GM19324 (cell line): ENCODE data around the gene CIAO2A.
"Not testable (repeated sequence)": the region's sequence is repeated elsewhere in the genome, so short reads cannot be mapped to it uniquely, and the experiment has no call there.

ENCODE experiments used
- ATAC-seq: cut with Tn5 transposase; IDR thresholded peaks from one replicate; pipeline ENCODE4 v1.9.1; 2021; ENCODE audit warnings: mild to moderate bottlenecking, moderate library complexity; ENCODE audit not compliant: unreplicated experiment, low FRiP score

CIAO2A gene

GRCh38 chr15:64093627-64094417 is at the start of gene CIAO2A:
CIAO2A (minus strand) TSS chr15:64093838; CDS start chr15:64093768, 70 bp downstream.
- ATAC-seq, result peak; percentile 70

- no peak for ATAC-seq
Measured at GRCh38 chr15:64143276-64143675, 49.6 kb upstream of the CIAO2A start.

- no peak for ATAC-seq
Measured at GRCh38 chr15:64141798-64142512, 48.3 kb upstream of the CIAO2A start.

- ATAC-seq, result no peak
Measured at GRCh38 chr15:64138331-64138941, 44.8 kb upstream of the CIAO2A start.

- no peak for ATAC-seq
Measured at GRCh38 chr15:64137226-64137833, 43.7 kb upstream of the CIAO2A start.

DNA sequence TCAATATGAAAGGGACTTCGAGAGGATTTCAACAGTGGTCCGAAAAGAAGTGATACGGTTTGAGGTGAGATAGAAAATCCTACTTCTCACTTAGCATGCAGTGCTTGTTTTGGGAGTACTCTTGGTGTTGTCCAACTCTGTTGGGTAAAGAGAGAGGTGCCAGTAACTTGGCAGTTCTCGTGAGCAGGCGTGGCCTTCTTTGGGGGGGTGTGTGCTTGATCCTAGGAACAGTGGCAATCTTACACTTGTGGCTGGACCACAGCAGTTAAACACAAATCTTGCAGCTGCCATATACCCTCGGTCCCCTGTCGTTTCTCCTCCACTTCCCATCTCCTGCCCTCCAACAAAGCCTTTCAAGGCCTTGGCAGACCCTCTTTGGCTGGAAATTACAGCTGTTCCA is 42.7 kb upstream of the CIAO2A start:
- no peak for ATAC-seq

GRCh38 chr15:64134345-64134829 is 40.7 kb upstream of the CIAO2A start:
- ATAC-seq, result no peak

GRCh38 chr15:64133623-64134344 is 40.1 kb upstream of the CIAO2A start:
- no peak for ATAC-seq

DNA sequence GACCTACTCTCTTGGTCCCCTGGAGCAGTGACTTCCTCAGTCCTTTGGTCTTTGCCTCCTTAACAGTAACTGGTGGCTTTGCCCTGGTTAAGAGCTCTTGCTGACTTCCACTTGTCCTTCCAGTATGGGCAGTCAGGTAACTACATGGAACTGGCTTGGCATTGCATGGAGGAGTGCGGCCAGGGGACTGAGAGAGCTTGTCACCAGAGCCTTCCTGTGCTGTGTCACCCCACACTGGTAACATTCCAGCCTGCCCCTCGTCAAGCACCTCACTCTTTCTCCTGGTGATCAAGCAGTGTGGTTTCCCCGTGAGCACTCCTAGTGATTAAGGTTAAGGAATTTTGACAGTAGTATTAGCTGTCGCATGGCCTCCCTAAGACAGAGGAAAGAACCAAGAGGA is 38.6 kb upstream of the CIAO2A start:
- no peak for ATAC-seq

DNA sequence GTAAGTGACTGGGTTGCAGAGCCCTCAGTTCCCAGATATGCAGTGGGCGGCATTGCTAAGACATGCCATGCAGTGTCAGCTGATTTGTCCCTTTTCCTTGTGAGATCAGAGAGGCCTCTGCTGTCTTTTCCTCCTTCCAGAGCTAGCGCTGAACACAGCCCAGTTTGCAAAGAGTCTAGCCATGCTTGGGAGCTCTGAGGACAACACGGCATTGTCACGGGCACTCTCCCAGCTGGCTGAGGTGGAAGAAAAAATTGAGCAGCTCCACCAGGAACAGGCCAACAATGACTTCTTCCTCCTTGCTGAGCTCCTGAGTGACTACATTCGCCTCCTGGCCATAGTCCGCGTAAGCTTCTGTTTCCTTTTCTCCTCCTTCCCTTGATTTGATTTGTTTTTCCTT is 37.9 kb upstream of the CIAO2A start:
- ATAC-seq, result no peak

- ATAC-seq, result no peak
Measured at GRCh38 chr15:64130159-64130558, 36.5 kb upstream of the CIAO2A start.

DNA sequence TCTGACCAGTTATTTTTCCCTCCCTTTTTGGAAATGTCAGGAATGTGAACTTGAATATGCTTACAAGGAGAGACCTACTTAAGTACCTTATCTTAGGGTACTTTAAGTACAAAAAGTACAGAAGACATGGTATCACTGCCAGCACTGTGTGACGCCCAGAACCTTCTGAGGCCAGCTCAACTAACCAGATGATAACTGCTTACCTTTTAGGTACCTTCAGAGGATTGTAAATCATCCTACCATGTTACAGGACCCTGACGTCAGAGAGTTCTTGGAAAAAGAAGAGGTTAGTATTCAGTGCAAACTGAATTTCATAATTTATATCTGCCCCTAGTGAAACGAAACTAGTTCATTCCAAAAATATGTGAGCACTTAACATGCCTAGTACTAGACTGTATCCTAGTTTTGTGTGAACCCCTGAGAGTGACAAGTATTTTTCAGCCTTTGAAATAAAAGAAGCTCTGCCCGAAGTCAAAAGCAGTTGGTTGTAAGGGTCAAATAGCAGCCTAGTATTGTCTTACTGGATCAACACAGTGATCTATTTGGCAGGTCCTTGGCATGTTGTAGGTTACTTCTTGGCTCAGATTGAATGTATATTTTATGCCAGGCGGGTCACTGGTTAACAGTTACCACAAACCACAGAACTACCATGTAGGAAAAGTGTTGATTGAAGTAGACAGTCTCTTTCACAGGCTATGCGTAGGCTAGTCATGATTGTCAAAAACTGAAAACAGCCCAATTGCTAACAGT is 34.1 kb upstream of the CIAO2A start:
- no peak for ATAC-seq

DNA sequence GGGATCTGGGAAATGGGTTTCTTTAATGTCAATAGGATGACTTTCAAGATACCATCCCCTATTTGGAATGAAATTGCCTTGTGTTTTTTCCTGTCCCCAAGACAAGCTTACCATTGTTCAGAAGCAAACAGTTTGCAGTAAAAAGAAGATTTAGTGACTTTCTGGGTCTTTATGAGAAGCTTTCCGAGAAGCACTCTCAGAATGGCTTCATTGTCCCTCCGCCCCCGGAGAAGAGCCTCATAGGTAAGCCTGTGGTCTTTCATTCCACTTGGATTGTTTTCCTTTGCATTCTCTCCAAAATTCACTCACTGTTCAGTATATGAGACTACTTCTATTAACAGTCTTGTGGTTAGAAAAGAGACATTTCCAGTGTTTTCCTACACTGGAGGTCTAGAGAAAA is 32.3 kb upstream of the CIAO2A start:
- ATAC-seq, result no peak

DNA sequence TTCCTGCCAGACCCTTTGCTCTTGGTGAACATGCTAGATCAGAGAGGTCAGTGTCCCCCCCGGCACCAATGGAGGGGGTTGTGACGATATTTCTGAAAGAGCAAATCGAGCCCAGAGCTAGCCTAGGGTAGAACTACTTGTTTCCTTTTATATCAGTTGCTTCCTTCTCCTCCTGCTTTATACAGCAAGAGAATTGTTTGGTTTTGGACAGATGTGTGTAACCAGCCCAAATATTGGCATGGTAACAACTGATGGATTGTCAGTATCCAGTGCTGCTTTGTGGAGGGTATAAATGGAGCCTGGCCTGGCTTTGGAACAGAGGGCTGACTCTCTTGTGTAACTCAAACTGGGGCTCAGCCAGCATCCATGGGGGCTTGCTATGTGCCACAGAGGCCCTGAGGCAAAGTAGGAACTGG is 29.3 kb upstream of the CIAO2A start:
- no peak for ATAC-seq

- no peak for ATAC-seq
Measured at GRCh38 chr15:64122444-64122843, 28.8 kb upstream of the CIAO2A start.

DNA sequence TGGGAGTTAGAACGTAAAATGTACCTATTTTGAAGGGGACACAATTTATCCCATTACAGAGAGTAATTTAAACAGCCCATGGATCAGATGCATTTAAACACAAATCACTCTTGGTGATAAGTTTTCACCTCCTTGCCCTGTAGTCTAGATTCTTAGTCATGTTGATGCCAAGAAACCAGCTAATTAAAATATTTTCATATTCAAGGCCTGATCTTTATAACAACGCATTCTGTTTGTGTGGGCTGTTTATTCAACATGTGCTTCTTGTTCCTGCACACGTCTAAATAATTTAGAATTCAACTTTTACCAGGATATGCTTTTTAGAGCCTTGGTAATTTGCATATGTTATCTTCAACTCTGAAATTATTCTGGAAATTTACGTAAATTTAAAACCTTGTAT is 28.0 kb upstream of the CIAO2A start:
- no peak for ATAC-seq

DNA sequence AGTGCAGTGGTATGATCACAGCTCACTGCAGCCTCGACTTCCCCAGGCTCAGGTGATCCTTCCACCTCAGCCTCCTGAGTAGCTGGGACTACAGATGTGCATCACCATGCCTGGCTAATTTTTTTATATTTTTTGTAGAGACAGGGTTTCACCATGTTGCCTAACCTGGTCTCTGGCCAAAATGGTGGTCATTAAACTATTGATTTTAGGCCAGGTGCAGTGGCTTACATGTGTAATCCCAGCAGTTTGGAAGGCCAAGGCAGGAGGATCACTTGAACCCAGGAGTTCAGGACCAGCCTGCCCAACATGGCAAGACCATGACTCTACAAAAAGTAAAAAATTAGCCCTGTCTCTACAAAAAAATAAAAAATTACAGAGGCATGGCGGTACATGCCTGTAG is 26.7 kb upstream of the CIAO2A start:
- ATAC-seq, result not testable (repeated sequence)

- no peak for ATAC-seq
Measured at GRCh38 chr15:64117759-64118487, 24.3 kb upstream of the CIAO2A start.

DNA sequence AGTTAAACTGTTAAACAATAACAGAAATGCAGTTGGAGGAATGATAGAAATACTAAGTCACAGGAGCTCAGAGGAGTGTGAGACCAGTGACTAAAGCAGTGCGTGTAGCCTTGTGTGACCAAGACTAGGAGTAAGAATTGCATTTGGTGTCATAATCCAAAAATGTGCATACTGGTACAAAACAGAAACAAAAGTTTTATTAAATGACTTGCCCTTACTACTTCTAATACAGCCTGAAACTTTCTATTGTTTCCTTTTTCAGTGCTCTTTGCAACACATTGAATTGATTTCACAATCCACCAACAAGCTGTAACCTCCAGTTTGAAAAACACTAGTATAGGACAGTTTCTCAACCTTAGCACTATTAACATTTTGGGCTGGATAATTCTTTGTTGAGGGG is 19.3 kb upstream of the CIAO2A start:
- ATAC-seq, result no peak
